Hepatocyte (in vitro differentiated cells): Measurements from ENCODE around the gene KCNJ2.

Experiments
- EZH2 ChIP-seq: fragments of 200-600 bp; sonication (generic); IDR thresholded peaks from 2 replicates; pipeline ENCODE4 v1.6.1; 2016; ENCODE audit warnings: antibody characterized with exemption, mild to moderate bottlenecking, borderline replicate concordance
- TF ChIP-seq, protein P1 (sequence below): fragments of 200-600 bp; sonication (generic); IDR thresholded peaks from 2 replicates; pipeline ENCODE4 v1.5.1; 2016; ENCODE audit warnings: antibody characterized with exemption, mild to moderate bottlenecking; ENCODE audit not compliant: poor library complexity

DNA sequence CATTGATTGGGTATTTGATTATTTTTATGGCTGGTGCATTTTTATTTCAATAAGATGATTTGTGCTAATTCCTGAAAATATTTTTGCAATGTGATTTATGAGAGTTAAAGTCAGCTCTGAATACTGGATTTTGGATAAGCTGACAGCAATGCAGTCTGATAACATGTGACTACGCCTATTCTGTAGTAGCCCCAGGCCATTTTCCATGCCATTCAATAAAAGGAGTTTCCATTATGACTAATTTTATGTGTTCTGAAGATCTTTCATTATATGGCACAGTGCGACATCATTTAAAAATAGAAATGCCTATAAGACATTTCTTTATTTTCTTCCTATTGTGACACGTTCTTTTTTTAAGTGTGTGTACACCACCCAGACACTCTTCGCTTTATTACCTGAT, 46.3 kb downstream of the KCNJ2 start:
- TF ChIP-seq, protein P1, sequence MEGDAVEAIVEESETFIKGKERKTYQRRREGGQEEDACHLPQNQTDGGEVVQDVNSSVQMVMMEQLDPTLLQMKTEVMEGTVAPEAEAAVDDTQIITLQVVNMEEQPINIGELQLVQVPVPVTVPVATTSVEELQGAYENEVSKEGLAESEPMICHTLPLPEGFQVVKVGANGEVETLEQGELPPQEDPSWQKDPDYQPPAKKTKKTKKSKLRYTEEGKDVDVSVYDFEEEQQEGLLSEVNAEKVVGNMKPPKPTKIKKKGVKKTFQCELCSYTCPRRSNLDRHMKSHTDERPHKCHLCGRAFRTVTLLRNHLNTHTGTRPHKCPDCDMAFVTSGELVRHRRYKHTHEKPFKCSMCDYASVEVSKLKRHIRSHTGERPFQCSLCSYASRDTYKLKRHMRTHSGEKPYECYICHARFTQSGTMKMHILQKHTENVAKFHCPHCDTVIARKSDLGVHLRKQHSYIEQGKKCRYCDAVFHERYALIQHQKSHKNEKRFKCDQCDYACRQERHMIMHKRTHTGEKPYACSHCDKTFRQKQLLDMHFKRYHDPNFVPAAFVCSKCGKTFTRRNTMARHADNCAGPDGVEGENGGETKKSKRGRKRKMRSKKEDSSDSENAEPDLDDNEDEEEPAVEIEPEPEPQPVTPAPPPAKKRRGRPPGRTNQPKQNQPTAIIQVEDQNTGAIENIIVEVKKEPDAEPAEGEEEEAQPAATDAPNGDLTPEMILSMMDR, result no peak
- TF ChIP-seq EZH2, result no peak
